Glutamatergic neuron (in vitro differentiated cells): ENCODE measurements around the gene INKA1. TPM values are rescaled to one million over a fixed set of nuclear protein-coding genes. Genes with fewer than 3 reads are reported as not detected.
"Not testable (repeated sequence)": the region's sequence is repeated elsewhere in the genome, so short reads cannot be mapped to it uniquely, and the experiment has no call there.

Experiments
- DNase-seq: peaks from one replicate; pipeline ENCODE4 v3.0.0; 2022
- H3K27ac Mint-ChIP-seq: one replicate; pipeline ENCODE4 v1.8.0; 2020; ENCODE audit warnings: mild to moderate bottlenecking, mixed read lengths, inconsistent platforms; ENCODE audit not compliant: unreplicated experiment
- H3K27me3 Mint-ChIP-seq: one replicate; pipeline ENCODE4 v1.8.0; 2020; ENCODE audit warnings: mild to moderate bottlenecking, moderate library complexity, mixed read lengths, inconsistent platforms; ENCODE audit not compliant: unreplicated experiment
- H3K36me3 Mint-ChIP-seq: one replicate; pipeline ENCODE4 v1.8.0; 2020; ENCODE audit warnings: mild to moderate bottlenecking, mixed read lengths, inconsistent platforms; ENCODE audit not compliant: unreplicated experiment
- H3K4me1 Mint-ChIP-seq: one replicate; pipeline ENCODE4 v1.8.0; 2020; ENCODE audit warnings: mild to moderate bottlenecking, low read depth, mixed read lengths, inconsistent platforms; ENCODE audit not compliant: unreplicated experiment
- H3K4me3 Mint-ChIP-seq: one replicate; pipeline ENCODE4 v1.8.0; 2020; ENCODE audit warnings: mild to moderate bottlenecking, mixed read lengths, inconsistent platforms; ENCODE audit not compliant: unreplicated experiment
- H3K9me3 Mint-ChIP-seq: one replicate; pipeline ENCODE4 v1.8.0; 2020; ENCODE audit warnings: mild to moderate bottlenecking, moderate library complexity, mixed read lengths, inconsistent platforms; ENCODE audit not compliant: unreplicated experiment
- CTCF ChIP-seq: fragments of 200-600 bp; sonication (generic); IDR thresholded peaks from one replicate; pipeline ENCODE4 v1.5.0; 2021; ENCODE audit not compliant: partially characterized antibody, unreplicated experiment
- total RNA-seq: library from RNA; stranded (reverse); fragmentation: NEBNext Ultra II Directional; extraction: Animal tissue kit (Norgen Biotek cat#: 25700); gene quantifications from one replicate; pipeline ENCODE4 v1.2.1, GENCODE V29; 2021; ENCODE audit not compliant: unreplicated experiment

The INKA1 gene
- total RNA-seq, 1 donor from 2014 or later, result 4.2 TPM

- no peaks in the 10 kb centered on the region for H3K36me3 Mint-ChIP-seq
- H3K9me3 Mint-ChIP-seq, result no peaks in the 10 kb centered on the region
- H3K4me3 Mint-ChIP-seq, result no peak overlapping the region
- no peaks in the 10 kb centered on the region for H3K27me3 Mint-ChIP-seq
- H3K4me1 Mint-ChIP-seq, result peaks cover 2% of the 10 kb centered on the region
- no peak for TF ChIP-seq CTCF
- H3K27ac Mint-ChIP-seq, result no peak overlapping the region
- no peak for DNase-seq
Observed at GRCh38 chr3:49771340-49771938, 31.6 kb upstream of the INKA1 start.

GRCh38 chr3:49772703-49773102 is 30.4 kb upstream of the INKA1 start:
- H3K27ac Mint-ChIP-seq, result no peak overlapping the region
- H3K36me3 Mint-ChIP-seq, result no peaks in the 10 kb centered on the region
- no peak overlapping the region for H3K4me3 Mint-ChIP-seq
- TF ChIP-seq CTCF, result no peak
- DNase-seq, result no peak
- no peaks in the 10 kb centered on the region for H3K9me3 Mint-ChIP-seq
- H3K4me1 Mint-ChIP-seq, result peaks cover 2% of the 10 kb centered on the region
- H3K27me3 Mint-ChIP-seq, result no peaks in the 10 kb centered on the region

GRCh38 chr3:49775538-49775937 is 27.5 kb upstream of the INKA1 start:
- H3K27ac Mint-ChIP-seq, result no peak overlapping the region
- H3K27me3 Mint-ChIP-seq, result no peaks in the 10 kb centered on the region
- no peak for TF ChIP-seq CTCF

GRCh38 chr3:49776101-49776500 is 27.0 kb upstream of the INKA1 start:
- not testable (repeated sequence) for H3K4me1 Mint-ChIP-seq, H3K9me3 Mint-ChIP-seq, H3K36me3 Mint-ChIP-seq, H3K27ac Mint-ChIP-seq, H3K27me3 Mint-ChIP-seq, H3K4me3 Mint-ChIP-seq, DNase-seq

More at GRCh38 chr3:49775538-49775937, 27.5 kb upstream of the INKA1 start:
- Mint-ChIP-seq H3K4me3 (no peak overlapping the region), H3K36me3 (no peaks in the 10 kb centered on the region), H3K9me3 (no peaks in the 10 kb centered on the region), H3K4me1 (peaks cover 5% of the 10 kb centered on the region)
- no peak for DNase-seq

- H3K36me3 Mint-ChIP-seq, result no peaks in the 10 kb centered on the region
- peaks cover 7% of the 10 kb centered on the region for H3K4me1 Mint-ChIP-seq
- no peak for DNase-seq
- no peaks in the 10 kb centered on the region for H3K9me3 Mint-ChIP-seq
- no peak overlapping the region for H3K4me3 Mint-ChIP-seq
- H3K27me3 Mint-ChIP-seq, result no peaks in the 10 kb centered on the region
- no peak for TF ChIP-seq CTCF
- H3K27ac Mint-ChIP-seq, result peak overlapping the region; percentile 55
Observed at GRCh38 chr3:49779358-49780079, 23.5 kb upstream of the INKA1 start.
